AG09309 (cell line): ENCODE results near the gene LRRC7.

Experiments
- DNase-seq: peaks from one replicate; pipeline ENCODE4 v3.0.0-alpha.2; 2010; ENCODE audit warnings: low read depth
- H3K4me3 ChIP-seq: 2 replicates; pipeline ENCODE4 v1.5.1; 2011; ENCODE audit warnings: mild to moderate bottlenecking, low read depth, low read length, moderate library complexity; ENCODE audit not compliant: control insufficient read depth
- CTCF ChIP-seq: IDR thresholded peaks from 2 replicates; pipeline ENCODE4 v1.5.1; 2011; ENCODE audit warnings: mild to moderate bottlenecking, low read depth, low read length, inconsistent platforms; ENCODE audit not compliant: insufficient read depth, control insufficient read depth; ENCODE audit errors: missing control alignments

LRRC7 gene

DNA sequence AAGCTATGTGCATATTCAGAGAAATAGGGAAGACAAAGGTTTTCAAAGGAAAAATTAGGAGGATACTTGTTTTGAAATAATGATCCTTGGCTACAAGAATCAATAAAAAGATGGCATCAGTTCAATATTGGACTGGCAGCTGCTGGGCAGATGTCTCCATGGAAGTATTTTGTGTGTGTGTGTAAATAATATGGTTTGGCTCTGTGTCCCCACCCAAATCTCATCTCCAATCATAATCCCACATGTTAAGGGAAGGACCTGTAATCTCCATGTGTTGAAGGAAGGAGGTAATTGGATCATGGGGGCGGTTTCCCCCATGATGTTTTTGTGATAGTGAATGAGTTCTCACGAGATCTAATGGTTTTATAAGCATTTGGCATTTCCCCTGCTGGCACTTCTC is 40.4 kb upstream of the LRRC7 start:
- no peak for DNase-seq
- H3K4me3 ChIP-seq, result no peak overlapping the region
- no peak for TF ChIP-seq CTCF

DNA sequence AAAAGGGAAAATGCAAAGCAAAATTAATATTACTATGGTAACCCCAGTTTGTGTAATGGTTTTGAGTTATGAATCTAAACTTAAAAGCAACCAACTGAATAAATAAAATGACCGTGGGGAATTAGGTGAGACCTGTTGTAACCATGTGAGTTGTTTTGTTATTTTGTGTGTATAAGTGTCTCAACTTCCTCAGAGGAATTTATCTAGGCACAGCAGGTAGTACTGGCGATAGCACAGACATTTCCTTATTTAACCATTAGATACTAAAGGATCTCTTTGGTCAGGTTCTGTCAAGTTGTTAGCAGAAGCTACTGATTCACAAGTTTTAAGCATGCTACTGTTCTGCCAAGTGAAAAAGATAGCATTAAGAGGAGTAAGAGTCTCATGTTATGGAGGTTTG is 39.3 kb upstream of the LRRC7 start:
- H3K4me3 ChIP-seq, result no peak overlapping the region
- DNase-seq, result no peak
- no peak for TF ChIP-seq CTCF

- TF ChIP-seq CTCF, result no peak
- no peak overlapping the region for H3K4me3 ChIP-seq
- no peak for DNase-seq
Measured at GRCh38 chr1:69533343-69533742, 34.4 kb upstream of the LRRC7 start.

DNA sequence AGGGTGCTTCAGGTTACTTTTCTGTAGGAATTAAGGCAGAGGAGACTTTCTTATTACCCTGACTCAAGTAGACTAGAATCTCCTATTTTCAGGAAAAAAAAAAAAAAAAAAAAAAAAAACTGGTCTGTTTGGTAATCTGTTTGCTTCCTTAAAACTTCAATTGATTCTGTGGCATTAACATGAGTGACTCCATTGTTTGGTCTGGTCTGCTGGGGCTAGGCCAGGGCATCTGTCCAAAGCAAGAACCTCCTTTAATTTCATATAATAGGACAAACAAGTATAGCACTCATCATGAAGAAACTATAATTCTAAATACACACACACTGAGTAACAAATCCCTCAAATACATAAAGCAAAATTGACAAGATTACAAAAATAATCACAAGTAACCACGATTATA is 32.9 kb upstream of the LRRC7 start:
- no peak for TF ChIP-seq CTCF
- DNase-seq, result no peak
- no peak overlapping the region for H3K4me3 ChIP-seq

DNA sequence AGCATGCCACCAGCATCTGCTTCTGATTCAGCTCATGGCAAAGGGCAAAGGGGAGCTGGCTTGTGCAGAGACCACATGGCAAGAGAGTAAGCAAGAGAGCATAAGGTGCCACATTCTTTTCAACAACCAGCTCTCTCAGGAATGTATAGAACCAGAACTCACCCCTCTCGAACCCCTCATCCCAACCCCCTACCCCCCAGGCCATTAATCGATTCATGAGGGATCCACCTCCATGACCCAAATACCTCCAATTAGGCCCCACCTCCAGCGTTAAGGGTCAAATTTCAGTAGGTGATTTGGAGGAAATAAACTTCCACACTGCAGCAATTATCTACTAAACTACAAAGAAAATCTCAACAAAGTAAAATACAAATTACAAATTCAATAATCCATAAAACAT is 32.2 kb upstream of the LRRC7 start:
- no peak for DNase-seq
- H3K4me3 ChIP-seq, result no peak overlapping the region
- TF ChIP-seq CTCF, result no peak

- no peak for TF ChIP-seq CTCF
- DNase-seq, result no peak
- H3K4me3 ChIP-seq, result no peak overlapping the region
Measured at GRCh38 chr1:69540052-69540451, 27.7 kb upstream of the LRRC7 start.
